Uterus (tissue), 4 donors: ENCODE measurements around the gene YIF1B. TPM values are rescaled to one million over a fixed set of nuclear protein-coding genes. Genes with fewer than 3 reads are reported as not detected.
"Not testable (repeated sequence)": the region's sequence is repeated elsewhere in the genome, so short reads cannot be mapped to it uniquely, and the experiment has no call there.

Source experiments
- DNase-seq, 2 donors: peaks; one replicate each; pipeline ENCODE4 v3.0.0-alpha.2; 2019 to 2020
- H3K27ac ChIP-seq, 2 donors: fragments of 200-600 bp; sonication (generic); 1 replicate in 1 of 2; 2 replicates in 1 of 2; pipeline ENCODE4 v1.5.1; 2016 to 2018
- H3K27me3 ChIP-seq, 2 donors: fragments of 200-600 bp; sonication (generic); one replicate each; pipeline ENCODE4 v1.5.1; 2018 to 2019; ENCODE audit warnings: control low read depth in 1 of 2
- H3K36me3 ChIP-seq, 2 donors: fragments of 200-600 bp; sonication (generic); one replicate each; pipeline ENCODE4 v1.5.1; 2019; ENCODE audit warnings: control low read depth in 1 of 2
- H3K4me1 ChIP-seq, 2 donors: fragments of 200-600 bp; sonication (generic); one replicate each; pipeline ENCODE4 v1.5.1; 2018 to 2019; ENCODE audit warnings: control low read depth in 1 of 2
- H3K4me3 ChIP-seq, 2 donors: fragments of 200-600 bp; sonication (generic); 1 replicate in 1 of 2; 2 replicates in 1 of 2; pipeline ENCODE4 v1.5.1; 2018 to 2019; ENCODE audit warnings: mild to moderate bottlenecking in 1 of 2
- H3K9me3 ChIP-seq, 2 donors: fragments of 200-600 bp; sonication (generic); one replicate each; pipeline ENCODE4 v1.5.1; 2019; ENCODE audit warnings: control low read depth in 1 of 2
- POLR2A ChIP-seq, 2 donors: fragments of 450-650 bp; IDR thresholded peaks; one replicate each; pipeline ENCODE4 v1.6.1; 2016; ENCODE audit warnings: antibody characterized with exemption in 2 of 2, mild to moderate bottlenecking in 1 of 2, moderate library complexity in 1 of 2
- intact Hi-C: fragments of 100-400 bp; cut with DNase I; formaldehyde crosslinking; loops from one replicate; pipeline ENCODE4 v1.15.1; 2023; ENCODE audit warnings: low total_unique reads
- total RNA-seq, 4 donors: library from RNA; depleted of rRNA in 3 of 4; stranded (reverse); fragments of >200 nt in 3 of 4; gene quantifications; one replicate each; pipeline versions ENCODE4 v1.1.0 to v1.2.4, GENCODE V29; 2014 to 2023
- TF ChIP-seq, protein P1 (sequence below), 4 experiments: fragments of 200-600 bp in 2 of 4; fragments of 450-650 bp in 2 of 4; sonication (generic) in 2 of 4; IDR thresholded peaks; one replicate each; pipeline ENCODE4 v1.5.1; 2016 to 2019; ENCODE audit warnings: antibody characterized with exemption in 4 of 4, mild to moderate bottlenecking in 2 of 4, moderate library complexity in 1 of 4
- donor health status: DM: yes; HTN: yes; CAD: no.

The YIF1B gene
- total RNA-seq, 4 donors from 2014 or later = 6.4 to 31.7 (median 21.5) TPM

DNA sequence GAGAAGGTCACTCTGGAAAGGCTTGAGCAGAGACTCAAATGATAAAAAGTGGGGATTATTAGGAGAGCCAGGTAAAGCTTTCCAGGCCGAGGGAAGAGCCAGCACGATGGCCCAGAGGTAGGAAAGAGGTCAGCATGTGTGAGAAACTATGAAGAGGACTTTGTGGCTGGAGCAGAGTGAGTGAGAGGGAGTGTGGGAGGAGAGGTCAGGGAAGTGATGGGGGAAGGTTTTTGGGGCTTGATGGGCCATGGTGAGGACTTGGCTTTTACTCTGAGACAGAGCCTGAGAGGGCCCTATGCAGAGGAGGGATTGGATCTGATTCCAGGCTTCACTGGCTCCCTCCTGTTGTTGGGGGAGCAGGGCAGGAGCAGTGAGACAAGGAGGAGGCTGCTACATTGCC is 25.2 kb upstream of the YIF1B start:
- intact Hi-C loops = no loop called here
- no peaks in the 10 kb centered on the region for H3K9me3 ChIP-seq
- no peak overlapping the region for H3K27ac ChIP-seq
- DNase-seq = no peak
- no peaks in the 10 kb centered on the region for H3K36me3 ChIP-seq
- TF ChIP-seq POLR2A (IDR thresholded peaks at IDR 0.05) = no peak
- TF ChIP-seq, protein P1, sequence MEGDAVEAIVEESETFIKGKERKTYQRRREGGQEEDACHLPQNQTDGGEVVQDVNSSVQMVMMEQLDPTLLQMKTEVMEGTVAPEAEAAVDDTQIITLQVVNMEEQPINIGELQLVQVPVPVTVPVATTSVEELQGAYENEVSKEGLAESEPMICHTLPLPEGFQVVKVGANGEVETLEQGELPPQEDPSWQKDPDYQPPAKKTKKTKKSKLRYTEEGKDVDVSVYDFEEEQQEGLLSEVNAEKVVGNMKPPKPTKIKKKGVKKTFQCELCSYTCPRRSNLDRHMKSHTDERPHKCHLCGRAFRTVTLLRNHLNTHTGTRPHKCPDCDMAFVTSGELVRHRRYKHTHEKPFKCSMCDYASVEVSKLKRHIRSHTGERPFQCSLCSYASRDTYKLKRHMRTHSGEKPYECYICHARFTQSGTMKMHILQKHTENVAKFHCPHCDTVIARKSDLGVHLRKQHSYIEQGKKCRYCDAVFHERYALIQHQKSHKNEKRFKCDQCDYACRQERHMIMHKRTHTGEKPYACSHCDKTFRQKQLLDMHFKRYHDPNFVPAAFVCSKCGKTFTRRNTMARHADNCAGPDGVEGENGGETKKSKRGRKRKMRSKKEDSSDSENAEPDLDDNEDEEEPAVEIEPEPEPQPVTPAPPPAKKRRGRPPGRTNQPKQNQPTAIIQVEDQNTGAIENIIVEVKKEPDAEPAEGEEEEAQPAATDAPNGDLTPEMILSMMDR (IDR thresholded peaks at IDR 0.05) = no peak
- no peaks in the 10 kb centered on the region for H3K27me3 ChIP-seq
- no peak overlapping the region for H3K4me3 ChIP-seq
- peaks cover 0 to 6% of the 10 kb centered on the region in 2 donors for H3K4me1 ChIP-seq

DNA sequence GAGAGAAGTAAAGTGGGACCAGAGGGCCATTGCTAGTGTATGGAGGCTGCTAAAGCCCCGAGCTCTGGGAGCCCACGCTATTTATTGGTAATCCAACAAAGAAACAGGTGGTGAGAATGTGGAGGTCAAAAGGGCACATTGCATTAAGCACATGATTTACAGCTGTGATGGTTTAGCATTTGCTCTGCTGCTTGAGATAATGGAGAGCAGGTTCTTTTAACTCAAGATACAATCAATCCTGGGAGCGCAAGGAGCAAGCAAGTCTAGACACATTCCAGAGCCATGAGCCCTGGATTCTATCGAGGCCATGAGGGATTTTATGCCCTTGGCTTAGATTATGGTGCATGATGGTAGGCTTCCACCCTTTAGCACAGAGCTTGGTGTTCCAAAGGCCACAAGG is 23.3 kb upstream of the YIF1B start:
- H3K27ac ChIP-seq, DNase-seq, H3K4me1 ChIP-seq, H3K4me3 ChIP-seq, H3K9me3 ChIP-seq, H3K36me3 ChIP-seq, H3K27me3 ChIP-seq: not testable (repeated sequence)
- intact Hi-C loops = loop anchor here (5.0 kb wide), 1 partner anchor 33 kb away; the partner anchor contains the start of gene PSMD8

DNA sequence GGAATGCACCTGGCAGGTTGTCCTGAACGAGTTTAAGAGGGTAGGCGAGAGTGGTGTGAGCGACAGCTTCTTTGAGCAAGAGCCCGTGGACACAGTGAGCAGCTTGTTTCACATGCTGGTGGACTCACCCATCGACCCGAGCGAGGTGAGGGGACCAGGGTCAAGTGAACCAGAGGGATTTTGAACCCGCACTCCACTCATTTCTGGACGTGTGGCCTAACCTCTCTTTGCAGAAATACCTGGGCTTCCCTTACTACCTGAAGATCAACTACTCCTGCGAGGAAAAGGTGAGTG is 21.6 kb upstream of the YIF1B start:
- TF ChIP-seq, protein P1 (IDR thresholded peaks at IDR 0.05) = no peak
- TF ChIP-seq POLR2A (IDR thresholded peaks at IDR 0.05) = no peak
- H3K27me3 ChIP-seq = no peaks in the 10 kb centered on the region
- intact Hi-C loops = loop anchor here (5.0 kb wide), 1 partner anchor 35 kb away; the partner anchor contains the start of gene PSMD8
- peak overlapping the region in 1 of 2 donors; percentile 96 for H3K27ac ChIP-seq
- peaks cover 0 to 6% of the 10 kb centered on the region in 2 donors for H3K4me1 ChIP-seq
- H3K9me3 ChIP-seq = no peaks in the 10 kb centered on the region
- no peak for DNase-seq
- no peaks in the 10 kb centered on the region for H3K36me3 ChIP-seq
- peak overlapping the region; percentile 62 to 69 for H3K4me3 ChIP-seq

DNA sequence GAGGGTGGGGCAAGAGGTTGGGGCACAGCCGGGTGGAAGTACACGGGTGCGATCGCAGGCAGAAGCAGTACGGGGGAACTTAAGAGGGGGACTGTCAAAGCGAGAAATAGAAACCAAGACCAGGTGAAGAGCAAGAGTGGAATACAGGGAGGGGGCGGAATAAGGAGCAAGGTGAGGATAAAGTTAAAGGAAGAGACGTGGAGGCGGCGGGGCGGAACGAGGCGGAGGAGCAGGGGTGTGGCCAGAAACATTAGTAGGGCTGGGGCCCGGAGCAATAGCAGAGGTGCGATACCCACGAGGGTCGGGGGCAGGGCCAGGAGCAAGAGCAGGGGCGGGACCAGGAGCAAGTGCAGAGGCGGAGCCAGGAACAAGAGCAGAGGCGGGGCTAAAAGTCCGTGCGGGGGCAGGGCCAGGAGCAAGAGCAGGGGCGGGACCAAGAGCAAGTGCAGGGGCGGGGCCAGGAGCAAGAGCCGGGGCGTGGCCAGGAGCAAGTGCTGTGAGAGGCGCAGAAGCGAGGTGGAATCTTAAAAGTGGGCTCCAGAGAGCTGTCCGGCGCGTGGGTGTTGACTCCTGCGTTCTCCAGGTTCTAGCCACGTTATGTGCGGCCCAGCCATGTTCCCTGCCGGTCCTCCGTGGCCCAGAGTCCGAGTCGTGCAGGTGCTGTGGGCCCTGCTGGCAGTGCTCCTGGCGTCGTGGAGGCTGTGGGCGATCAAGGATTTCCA is 21.1 kb upstream of the YIF1B start:
- intact Hi-C loops = loop anchor here (5.0 kb wide), 1 partner anchor 36 kb away; the partner anchor contains the start of gene PSMD8
- Histone ChIP-seq H3K4me3 (peak overlapping the region; percentile 62 to 69), H3K36me3 (no peaks in the 10 kb centered on the region), H3K4me1 (peaks cover 0 to 6% of the 10 kb centered on the region in 2 donors), H3K9me3 (no peaks in the 10 kb centered on the region), H3K27me3 (no peaks in the 10 kb centered on the region), H3K27ac (peak overlapping the region; percentile 95 to 96)
- no peak for TF ChIP-seq POLR2A (IDR thresholded peaks at IDR 0.05)
- TF ChIP-seq, protein P1 (IDR thresholded peaks at IDR 0.05) = no peak
- peak; percentile 95 to 96 for DNase-seq

DNA sequence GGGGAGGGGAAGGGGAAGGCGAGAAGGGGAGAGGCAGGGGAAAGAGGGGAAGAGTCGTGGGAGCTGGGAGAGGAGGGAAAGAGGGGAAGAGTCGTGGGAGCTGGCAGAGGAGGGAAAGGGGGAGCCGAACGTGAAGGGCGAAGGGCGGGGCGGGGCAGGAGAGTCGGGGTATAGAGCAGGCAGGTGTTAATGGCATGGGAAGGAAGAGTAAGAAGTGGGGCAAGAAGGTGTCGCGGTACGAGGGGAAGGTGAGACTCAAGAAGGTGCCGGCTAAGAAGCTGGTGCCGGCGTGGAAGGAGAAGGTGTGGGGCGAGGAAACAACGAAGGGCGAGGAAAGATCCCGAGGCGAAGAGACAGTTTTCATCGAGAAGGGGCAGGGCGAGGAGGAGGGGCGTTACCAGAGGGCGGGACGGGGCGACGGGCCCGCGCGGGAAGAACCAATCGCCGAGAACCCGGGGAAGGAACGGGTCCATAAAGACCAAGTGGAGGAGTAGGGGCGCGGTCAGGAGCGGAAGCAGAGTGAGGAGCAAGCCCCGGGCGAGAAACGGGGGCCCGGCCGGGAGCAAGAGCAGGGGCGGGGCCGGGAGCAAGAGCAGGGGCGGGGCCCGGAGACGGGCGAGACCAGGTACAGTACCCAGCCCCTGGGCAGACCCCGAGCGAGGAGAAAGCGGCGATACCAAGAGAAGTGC is 20.3 kb upstream of the YIF1B start:
- no peaks in the 10 kb centered on the region for H3K9me3 ChIP-seq
- TF ChIP-seq, protein P1 (IDR thresholded peaks at IDR 0.05) = no peak
- TF ChIP-seq POLR2A (IDR thresholded peaks at IDR 0.05) = peak; percentile 32 to 50
- H3K27me3 ChIP-seq = no peaks in the 10 kb centered on the region
- intact Hi-C loops = loop anchor here (5.0 kb wide), 1 partner anchor 36 kb away; the partner anchor contains the start of gene PSMD8
- H3K4me3 ChIP-seq = peak overlapping the region; percentile 62 to 69
- H3K27ac ChIP-seq = peak overlapping the region; percentile 95 to 96
- DNase-seq = peak; percentile 95 to 96
- peaks cover 0 to 6% of the 10 kb centered on the region in 2 donors for H3K4me1 ChIP-seq
- no peaks in the 10 kb centered on the region for H3K36me3 ChIP-seq
